AG10803 (cell line): ENCODE measurements around the gene KCP.
"Not testable (repeated sequence)": the region's sequence is repeated elsewhere in the genome, so short reads cannot be mapped to it uniquely, and the experiment has no call there.

ENCODE experiments used
- DNase-seq: peaks from one replicate; pipeline ENCODE4 v3.0.0; 2010; ENCODE audit warnings: low read depth
- H3K4me3 ChIP-seq: 2 replicates; pipeline ENCODE4 v1.5.1; 2011; ENCODE audit warnings: mild to moderate bottlenecking, low read length, control low read depth
- TF ChIP-seq, protein P1 (sequence below): conservative IDR thresholded peaks from 2 replicates; pipeline ENCODE4 v1.5.1; 2011; ENCODE audit warnings: mild to moderate bottlenecking, low read length, control low read depth, inconsistent platforms

KCP gene

GRCh38 chr7:128917122-128917521, 6.6 kb upstream of the KCP start:
- DNase-seq: no peak
- TF ChIP-seq, protein P1, sequence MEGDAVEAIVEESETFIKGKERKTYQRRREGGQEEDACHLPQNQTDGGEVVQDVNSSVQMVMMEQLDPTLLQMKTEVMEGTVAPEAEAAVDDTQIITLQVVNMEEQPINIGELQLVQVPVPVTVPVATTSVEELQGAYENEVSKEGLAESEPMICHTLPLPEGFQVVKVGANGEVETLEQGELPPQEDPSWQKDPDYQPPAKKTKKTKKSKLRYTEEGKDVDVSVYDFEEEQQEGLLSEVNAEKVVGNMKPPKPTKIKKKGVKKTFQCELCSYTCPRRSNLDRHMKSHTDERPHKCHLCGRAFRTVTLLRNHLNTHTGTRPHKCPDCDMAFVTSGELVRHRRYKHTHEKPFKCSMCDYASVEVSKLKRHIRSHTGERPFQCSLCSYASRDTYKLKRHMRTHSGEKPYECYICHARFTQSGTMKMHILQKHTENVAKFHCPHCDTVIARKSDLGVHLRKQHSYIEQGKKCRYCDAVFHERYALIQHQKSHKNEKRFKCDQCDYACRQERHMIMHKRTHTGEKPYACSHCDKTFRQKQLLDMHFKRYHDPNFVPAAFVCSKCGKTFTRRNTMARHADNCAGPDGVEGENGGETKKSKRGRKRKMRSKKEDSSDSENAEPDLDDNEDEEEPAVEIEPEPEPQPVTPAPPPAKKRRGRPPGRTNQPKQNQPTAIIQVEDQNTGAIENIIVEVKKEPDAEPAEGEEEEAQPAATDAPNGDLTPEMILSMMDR: no peak
- H3K4me3 ChIP-seq: no peak overlapping the region

DNA sequence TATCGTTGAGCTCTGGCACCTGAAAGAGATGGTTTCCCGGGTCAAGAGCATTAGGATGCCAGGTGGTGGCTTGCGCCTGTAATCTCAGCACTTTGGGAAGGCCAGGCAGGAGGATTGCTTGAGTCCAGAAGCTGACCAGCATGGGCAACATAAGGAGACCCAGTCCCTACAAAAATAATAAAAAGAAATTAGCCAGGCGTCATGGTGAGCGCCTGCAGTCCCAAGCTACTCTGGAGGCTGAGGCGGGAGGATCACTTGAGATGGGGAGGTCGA, 6.1 kb upstream of the KCP start:
- DNase-seq: no peak
- H3K4me3 ChIP-seq: no peak overlapping the region
- TF ChIP-seq, protein P1: no peak

DNA sequence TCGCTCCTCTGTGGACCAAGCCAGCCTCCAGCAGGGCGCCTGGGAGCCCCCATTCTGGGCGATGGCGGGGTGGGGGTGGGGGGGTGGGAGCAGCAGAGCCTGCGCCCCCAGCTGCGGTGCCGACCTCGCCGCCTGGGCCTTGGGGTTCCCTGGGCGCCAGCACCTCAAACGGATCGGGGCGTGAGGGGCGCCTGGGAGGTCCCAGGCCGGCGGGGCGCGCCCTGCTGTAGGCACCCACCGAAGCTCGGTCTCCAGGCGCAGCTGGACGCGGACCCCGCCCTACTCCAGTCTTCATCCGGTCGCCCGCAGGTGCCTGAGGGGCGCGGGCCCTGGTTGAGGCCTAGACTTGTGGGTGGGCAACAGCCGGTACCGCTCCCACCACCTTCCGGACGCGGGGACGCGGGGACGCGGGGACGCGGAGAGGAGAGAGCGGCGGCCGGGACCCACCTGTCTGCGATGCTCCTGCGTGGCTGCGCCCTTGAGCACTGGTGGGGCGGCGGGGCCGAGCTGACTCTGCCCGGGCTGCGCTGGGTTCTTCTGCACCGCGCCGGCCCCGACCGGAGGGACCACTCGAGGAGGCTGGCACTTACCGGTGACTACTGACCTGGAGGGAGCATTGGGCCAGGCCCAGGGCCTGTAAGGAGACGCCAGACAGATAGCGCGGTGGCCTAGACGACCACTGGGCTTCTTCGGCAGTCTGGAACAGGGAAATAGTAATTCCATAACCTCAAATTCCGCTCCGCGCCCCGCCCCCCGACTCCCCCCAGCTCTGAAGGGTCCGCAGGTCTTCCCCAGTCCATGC, 5.5 kb upstream of the KCP start:
- DNase-seq: no peak
- H3K4me3 ChIP-seq: no peak overlapping the region
- TF ChIP-seq, protein P1: no peak

DNA sequence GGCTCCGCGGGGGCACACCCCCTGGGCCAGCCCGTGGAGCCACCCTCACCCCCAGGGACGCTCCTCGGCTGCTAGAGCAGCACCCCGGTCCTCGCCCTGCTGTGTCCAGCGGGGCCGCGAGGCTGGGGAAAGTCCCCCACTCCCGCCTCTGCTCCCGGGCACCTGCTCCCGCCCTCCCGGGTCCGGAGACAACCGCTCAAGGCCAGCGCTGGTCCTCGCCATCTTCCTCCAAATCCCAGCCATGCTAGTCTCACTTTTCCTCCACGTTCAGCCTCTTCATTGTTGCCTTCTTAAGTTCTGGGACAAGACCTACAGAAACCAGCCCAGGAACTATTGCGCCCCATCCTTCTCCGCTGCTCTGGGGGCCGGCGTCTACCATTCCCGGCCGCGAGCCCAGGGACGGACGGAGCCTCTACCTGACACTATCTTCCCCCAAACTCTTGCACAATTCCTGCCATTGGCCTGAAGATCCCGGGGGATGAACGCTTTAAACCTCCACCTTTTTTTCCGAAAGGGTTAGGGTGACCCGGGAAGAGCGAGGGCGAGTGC, 4.8 kb upstream of the KCP start:
- TF ChIP-seq, protein P1: no peak
- no peak overlapping the region for H3K4me3 ChIP-seq
- DNase-seq: no peak

- no peak overlapping the region for H3K4me3 ChIP-seq
- DNase-seq: no peak
- TF ChIP-seq, protein P1: no peak
These were observed 4.2 kb upstream of the KCP start for GRCh38 chr7:128914566-128915151.

- H3K4me3 ChIP-seq: no peak overlapping the region
- no peak for DNase-seq
- TF ChIP-seq, protein P1: no peak
These were observed 3.5 kb upstream of the KCP start for GRCh38 chr7:128913870-128914565.

- not testable (repeated sequence) for H3K4me3 ChIP-seq, DNase-seq
These were observed 2.4 kb upstream of the KCP start for GRCh38 chr7:128912709-128913495.
